GM12892 (cell line): ENCODE results near the gene CRTAC1.

Source experiments
- POLR2A ChIP-seq: IDR thresholded peaks from 2 replicates; pipeline ENCODE4 v1.6.1; 2011; ENCODE audit warnings: low read depth, low read length, control low read depth
- POLR2AphosphoS5 ChIP-seq: IDR thresholded peaks from 2 replicates; pipeline ENCODE4 v1.6.1; 2011; ENCODE audit warnings: low read depth, low read length, control low read depth

- TF ChIP-seq POLR2AphosphoS5 (no peak), POLR2A (no peak)
These were observed 111.4 kb downstream of the CRTAC1 start for GRCh38 chr10:97919012-97919411.
